GM12865 (cell line): ENCODE results near the gene ZNF304.
A peak's percentile ranks its signal among the peaks of the same experiment; 100 is the strongest.

Experiments used
- DNase-seq: peaks from one replicate; pipeline ENCODE4 v3.0.0; 2010; ENCODE audit warnings: low read depth
- H3K4me3 ChIP-seq: 2 replicates; pipeline ENCODE4 v1.5.1; 2011; ENCODE audit warnings: mild to moderate bottlenecking, low read depth, low read length, control low read depth
- TF ChIP-seq, protein P1 (sequence below): IDR thresholded peaks from 2 replicates; pipeline ENCODE4 v1.5.1; 2011; ENCODE audit warnings: low read length, control low read depth, low read depth, inconsistent platforms; ENCODE audit not compliant: insufficient read depth; ENCODE audit errors: missing control alignments

ZNF304 gene

DNA sequence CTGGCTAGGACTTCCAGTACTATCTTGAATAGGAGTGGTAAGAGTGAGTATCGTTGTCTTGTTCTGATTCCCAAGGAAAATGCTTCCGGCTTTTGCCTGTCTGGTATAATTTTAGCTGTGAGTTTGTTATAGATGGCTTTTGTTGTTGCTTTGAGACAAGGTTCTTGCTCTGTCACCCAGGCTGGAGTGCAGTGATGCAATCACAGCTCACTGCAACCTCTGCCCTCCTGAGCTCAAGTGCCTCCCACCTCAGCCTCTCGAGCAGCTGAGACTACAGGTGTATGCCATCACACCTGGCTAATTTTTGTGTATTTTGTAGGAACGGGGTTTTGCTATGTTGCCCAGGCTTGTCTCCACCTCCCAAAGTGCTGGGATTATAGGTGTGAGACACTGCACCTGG lies 36.9 kb upstream of the ZNF304 start:
- DNase-seq, result no peak
- TF ChIP-seq, protein P1, sequence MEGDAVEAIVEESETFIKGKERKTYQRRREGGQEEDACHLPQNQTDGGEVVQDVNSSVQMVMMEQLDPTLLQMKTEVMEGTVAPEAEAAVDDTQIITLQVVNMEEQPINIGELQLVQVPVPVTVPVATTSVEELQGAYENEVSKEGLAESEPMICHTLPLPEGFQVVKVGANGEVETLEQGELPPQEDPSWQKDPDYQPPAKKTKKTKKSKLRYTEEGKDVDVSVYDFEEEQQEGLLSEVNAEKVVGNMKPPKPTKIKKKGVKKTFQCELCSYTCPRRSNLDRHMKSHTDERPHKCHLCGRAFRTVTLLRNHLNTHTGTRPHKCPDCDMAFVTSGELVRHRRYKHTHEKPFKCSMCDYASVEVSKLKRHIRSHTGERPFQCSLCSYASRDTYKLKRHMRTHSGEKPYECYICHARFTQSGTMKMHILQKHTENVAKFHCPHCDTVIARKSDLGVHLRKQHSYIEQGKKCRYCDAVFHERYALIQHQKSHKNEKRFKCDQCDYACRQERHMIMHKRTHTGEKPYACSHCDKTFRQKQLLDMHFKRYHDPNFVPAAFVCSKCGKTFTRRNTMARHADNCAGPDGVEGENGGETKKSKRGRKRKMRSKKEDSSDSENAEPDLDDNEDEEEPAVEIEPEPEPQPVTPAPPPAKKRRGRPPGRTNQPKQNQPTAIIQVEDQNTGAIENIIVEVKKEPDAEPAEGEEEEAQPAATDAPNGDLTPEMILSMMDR, result no peak
- H3K4me3 ChIP-seq, result no peak overlapping the region

DNA sequence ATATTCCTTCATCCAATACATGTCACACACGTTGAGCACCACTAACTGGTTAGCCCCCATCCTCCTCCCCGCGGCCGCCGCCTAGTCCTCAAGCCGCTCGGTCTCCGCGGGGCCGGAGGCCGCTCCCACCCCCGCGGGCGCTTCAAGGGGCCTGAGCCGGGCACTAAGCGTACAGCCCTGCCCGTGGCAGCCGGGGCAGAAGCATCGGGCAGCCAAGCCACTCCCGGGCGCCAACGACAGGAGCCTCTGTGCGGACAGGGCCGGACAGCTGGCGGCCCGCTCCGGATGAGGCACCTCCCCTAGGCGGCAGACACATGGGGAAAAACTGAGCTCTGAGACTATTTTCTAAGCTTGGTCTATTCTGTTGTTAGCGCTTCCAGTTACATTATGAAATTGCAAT lies 33.6 kb upstream of the ZNF304 start:
- DNase-seq, result no peak
- no peak overlapping the region for H3K4me3 ChIP-seq
- TF ChIP-seq, protein P1, result no peak

DNA sequence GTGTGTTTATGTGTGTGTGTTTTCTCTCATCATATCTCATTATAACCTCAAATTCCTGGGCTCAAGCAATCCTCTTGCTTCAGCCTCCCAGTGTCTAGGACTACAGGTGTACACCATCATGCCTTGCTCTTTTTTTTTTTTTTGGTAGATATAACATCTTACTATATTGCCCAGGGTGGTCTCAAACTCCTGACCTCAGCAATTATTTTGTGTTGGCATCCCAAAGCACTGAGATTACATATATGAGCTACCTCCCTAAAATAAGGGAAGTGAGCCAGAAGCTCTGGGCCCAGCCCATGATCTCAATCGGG lies 31.2 kb upstream of the ZNF304 start:
- TF ChIP-seq, protein P1, result no peak
- peak overlapping the region; percentile 81 for H3K4me3 ChIP-seq
- DNase-seq, result no peak

DNA sequence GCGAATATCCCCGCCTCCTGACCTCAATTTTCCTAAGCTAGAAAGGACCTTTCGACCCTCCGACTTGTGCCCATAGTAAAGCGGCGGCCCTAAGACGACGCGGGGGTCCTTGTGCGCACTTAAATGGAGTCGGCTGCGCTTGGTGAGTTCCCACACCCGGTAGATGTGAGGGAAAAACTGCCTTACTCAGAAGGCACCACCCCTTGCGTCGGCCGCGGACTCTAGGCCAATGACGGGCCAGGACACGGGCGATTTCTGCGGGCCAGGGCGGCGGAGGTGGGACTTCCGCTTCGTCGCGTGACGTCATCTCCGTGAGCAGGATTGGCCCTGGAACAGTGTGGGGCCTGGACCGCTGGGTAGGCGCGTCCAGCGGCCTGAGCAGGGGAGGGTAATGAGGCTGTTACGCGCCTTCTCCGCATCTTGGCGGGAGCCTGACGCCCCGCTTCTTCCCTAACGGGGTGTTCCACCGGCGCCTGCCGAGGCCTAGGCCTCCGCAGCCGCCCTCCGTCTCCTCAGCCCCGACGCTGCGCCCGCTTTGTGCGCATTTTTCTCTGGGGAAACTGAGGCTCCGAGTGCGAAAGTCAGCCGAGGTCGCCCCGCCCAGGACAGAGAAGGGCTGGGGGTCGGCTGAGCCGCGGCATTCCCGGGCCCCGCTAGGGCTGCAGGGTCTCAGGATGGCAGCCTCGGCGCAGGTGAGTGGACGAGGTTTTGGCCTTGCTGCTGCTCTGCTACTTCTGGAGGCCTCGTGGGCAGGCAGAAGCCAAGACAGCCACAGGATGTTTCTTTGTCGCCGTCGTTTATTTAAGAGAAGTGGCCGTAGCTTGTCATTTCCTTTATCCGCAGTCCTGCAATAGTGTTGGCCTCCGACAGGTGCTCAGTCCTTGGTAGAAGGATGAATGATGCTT lies 30.6 kb upstream of the ZNF304 start, which contains the start of gene ZNF543:
ZNF543 (plus strand) TSS at position 293 of the 905 bp plus-strand sequence; CDS start at position 675, 382 bp downstream.
- peak; percentile 97 for DNase-seq
- peak within 1 kb of the TSS; percentile 81 for H3K4me3 ChIP-seq
- TF ChIP-seq, protein P1, result peak; percentile 6

DNA sequence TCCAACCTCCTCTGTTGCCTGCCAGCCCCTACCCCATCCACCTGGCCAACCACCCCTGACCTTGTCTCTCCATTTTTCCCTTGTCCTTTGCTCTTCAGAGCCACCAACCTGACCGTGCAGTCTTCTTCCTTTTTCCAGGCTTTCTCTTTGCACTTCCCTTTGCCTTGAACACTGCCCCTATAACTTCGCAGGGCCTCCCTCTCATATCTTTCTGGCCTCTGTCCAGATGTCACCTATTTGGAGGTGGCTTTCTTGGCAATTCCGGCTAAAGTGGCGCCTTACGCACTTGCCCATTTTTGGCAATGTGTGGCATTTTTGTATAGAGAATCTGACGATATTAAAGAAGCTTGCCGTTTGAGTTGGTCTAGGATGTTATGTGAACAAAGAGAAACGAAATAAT lies 30.0 kb upstream of the ZNF304 start:
- DNase-seq, result no peak
- TF ChIP-seq, protein P1, result no peak
- H3K4me3 ChIP-seq, result peak overlapping the region; percentile 81

DNA sequence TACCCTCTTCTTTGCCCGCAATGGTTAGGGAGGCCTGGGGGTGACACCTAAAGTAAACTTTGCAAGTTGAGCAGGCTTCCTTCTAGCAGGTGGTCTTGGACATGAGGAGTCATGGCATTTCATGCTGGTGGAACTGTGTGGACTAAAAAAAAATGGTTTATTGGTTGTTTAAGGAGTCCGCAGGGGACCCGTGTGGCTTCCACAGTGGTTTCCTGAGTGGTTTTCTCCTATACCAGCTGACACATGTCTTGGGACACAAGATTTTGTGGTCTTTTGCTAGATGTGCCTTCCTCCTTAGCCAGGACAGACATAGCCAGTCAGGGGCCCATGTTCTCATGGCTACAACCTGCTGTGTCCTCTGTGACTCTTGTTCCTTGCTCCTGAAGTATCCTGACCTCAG lies 29.3 kb upstream of the ZNF304 start:
- H3K4me3 ChIP-seq, result peak overlapping the region; percentile 81
- TF ChIP-seq, protein P1, result no peak
- no peak for DNase-seq
